Caki2 (cell line): ENCODE data around the gene LHPP. TPM values are rescaled to one million over a fixed set of nuclear protein-coding genes. Genes with fewer than 3 reads are reported as not detected.
"Not testable (repeated sequence)": the region's sequence is repeated elsewhere in the genome, so short reads cannot be mapped to it uniquely, and the experiment has no call there.

Experiments
- DNase-seq: peaks from one replicate; pipeline ENCODE4 v3.0.0-alpha.2; 2015; ENCODE audit warnings: low read depth
- in situ Hi-C: cut with HindIII; loops from 2 replicates; pipeline ENCODE4 v1.10.0; 2016; ENCODE audit warnings: low sequenced_read_pairs, low pct_unique_long_range_greater_than_20kb, mixed read lengths
- total RNA-seq: library from RNA; depleted of rRNA; stranded (reverse); fragments of >200 nt; shearing (Covaris generic); gene quantifications from 2 replicates; pipeline ENCODE4 v1.2.3, GENCODE V29; 2014; ENCODE audit warnings: low replicate concordance

LHPP gene
- total RNA-seq, 1 experiment from 2014 or later = 33.0 TPM

- in situ Hi-C loops = no loop called here
- DNase-seq = no peak
These were observed 108.2 kb downstream of the LHPP start for GRCh38 chr10:124569623-124570470.

DNA sequence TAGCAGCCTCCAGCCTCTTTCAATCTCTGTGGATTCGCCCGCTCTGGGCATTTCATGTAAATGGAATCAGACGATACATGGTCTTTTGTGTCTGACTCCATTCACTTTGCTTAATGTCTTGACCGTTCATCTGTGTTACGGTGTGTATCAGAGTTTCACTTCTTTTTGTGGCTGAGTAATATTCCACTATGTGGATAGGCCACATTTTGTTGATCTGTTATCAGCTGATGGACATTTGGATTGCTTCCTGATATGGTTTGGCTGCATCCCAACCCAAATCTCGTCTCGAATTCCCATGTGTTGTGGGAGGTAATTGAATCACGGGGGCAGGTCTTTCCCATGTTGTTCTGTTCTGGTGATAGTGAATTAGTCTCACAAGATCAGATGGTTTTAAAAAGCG lies 109.0 kb downstream of the LHPP start:
- in situ Hi-C loops = no loop called here
- no peak for DNase-seq

GRCh38 chr10:124572751-124573150 lies 111.1 kb downstream of the LHPP start:
- no peak for DNase-seq
- in situ Hi-C loops = no loop called here

DNA sequence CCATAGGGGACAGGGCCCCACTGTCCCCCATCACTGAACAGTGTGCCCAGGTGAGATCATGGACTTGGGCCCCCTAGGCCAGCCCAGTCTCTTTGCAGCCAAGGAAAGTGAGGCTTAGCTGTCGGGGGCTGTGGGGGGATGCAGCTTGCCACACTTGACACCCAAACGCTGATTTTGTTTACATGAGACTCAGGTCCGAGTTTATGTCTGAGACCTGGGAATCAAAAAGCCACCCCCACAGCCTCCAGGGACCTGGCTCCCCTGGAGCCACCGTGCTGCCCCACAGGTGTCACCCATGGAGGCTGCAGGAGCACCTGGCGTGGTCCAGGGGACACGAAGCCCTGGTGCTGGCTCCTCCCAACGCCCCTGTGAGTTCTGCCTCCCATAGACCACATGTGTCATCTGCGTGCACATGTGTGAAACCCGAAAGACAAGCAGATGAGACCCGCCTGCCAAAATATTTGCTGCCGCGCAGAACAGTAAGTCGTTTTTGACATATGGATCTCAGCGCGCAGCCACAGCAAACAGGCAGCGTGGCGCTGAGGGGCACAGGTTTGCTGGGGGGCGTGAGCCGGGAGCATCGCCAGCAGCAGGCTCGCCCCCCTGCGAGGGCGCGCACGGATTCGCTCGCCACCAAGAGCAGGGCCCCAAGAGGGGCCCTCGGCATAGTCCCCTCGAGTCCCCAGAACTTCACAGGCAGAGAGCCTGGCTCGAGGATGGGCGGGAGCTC lies 112.3 kb downstream of the LHPP start:
- no peak for DNase-seq
- in situ Hi-C loops = no loop called here

DNA sequence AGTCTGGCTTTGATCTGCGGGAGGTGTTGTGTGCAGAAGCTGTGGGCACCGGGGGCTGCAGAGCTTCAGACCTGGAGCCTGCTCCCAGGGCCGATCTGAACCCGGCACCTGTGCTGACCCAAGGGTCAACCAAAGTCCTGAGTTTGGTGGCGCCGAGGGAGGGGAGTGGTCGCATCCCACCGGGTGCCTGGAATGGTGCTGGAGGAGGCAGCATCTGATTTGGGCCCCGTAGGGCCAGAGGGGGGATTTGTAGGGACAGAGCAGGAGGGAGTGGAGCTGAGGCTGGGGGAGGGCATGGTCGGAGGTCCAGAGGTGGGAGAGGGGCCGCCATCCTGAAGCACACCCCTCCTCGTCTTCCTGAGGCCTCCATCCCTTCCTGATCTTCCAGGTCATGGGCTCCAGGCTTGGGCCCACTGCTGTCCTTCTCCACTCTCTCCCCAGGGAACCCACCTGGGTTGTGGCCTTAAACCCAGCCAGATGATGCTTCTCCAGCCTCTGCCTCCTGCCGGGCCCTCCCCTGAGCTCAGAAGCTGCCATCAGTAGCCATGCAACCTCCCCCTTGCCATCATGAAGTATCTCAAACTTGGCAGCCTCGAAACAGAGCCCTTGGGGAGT lies 112.9 kb downstream of the LHPP start:
- in situ Hi-C loops = no loop called here
- no peak for DNase-seq

GRCh38 chr10:124575107-124576035 lies 113.7 kb downstream of the LHPP start:
- DNase-seq = no peak

DNA sequence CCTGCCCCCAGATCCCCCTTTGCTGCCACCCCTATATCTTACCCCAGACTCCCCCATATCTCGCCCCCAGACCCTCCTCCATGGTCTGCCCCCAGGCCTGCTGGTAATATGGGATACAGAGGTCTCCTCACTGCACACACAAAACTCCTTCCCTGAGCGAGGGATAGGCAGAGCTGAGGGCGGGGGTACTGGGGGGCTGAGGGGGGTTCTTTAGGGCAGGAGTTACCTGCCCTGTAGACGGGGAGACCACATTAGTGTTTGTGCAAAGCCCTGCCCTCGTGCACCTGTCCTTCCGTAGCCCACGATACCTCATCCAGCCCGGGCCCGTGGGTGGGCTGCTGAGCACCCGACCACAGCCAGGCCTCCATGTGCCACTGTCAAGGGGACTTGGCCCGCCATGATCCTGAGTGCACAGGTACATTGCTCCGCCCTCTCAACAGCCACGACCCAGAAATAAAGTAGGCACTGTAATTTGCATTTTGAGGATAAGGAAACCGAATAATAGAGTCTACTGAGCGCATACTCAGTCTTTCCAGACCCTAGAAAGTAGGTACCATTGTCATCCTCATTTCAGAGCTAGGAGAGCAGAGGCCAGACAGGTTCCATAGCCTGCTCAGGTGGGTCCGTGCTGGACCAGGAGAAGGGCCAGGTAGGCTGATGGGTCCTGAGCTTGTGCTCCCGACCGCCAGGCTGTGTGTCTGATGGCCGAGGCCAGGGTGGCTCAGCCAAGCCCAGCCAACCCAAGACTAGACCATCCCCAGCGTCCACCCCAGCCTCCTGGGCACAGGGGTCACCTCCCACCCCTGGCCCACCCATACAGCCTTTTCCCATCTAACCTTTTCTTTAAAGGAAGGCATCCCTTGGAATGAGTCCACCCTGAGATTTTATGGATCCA lies 115.2 kb downstream of the LHPP start:
- in situ Hi-C loops = no loop called here
- no peak for DNase-seq

More at GRCh38 chr10:124575107-124576035, 113.7 kb downstream of the LHPP start:
- in situ Hi-C loops = no loop called here

- DNase-seq = no peak
- in situ Hi-C loops = no loop called here
These were observed 116.0 kb downstream of the LHPP start for GRCh38 chr10:124577651-124578050.

GRCh38 chr10:124578231-124579010 lies 116.8 kb downstream of the LHPP start:
- in situ Hi-C loops = no loop called here
- DNase-seq = no peak

GRCh38 chr10:124579011-124579399 lies 117.4 kb downstream of the LHPP start:
- in situ Hi-C loops = no loop called here
- no peak for DNase-seq

GRCh38 chr10:124586142-124586541 lies 124.5 kb downstream of the LHPP start:
- in situ Hi-C loops = no loop called here
- no peak for DNase-seq

DNA sequence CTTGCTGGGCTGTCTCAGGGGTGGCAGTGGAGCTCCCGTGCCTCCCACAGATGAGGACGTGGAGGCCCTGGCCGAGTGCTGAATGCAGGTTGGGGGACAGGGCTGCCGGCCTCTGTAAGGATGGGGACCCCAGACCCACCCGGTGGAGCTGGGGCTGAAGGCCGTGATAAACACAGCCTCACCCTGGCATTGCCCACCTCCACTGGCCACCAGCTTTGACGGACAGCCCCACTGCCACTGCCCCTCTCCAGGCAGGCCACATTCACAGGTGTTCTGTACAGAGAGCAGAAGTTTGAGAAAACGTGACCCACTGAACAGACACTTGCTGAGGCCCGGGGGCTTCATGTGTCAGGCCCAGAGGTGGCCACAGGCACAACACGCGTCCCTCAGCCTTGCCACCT lies 126.2 kb downstream of the LHPP start:
- DNase-seq = no peak
- in situ Hi-C loops = no loop called here

GRCh38 chr10:124588341-124588735 lies 126.7 kb downstream of the LHPP start:
- DNase-seq, in situ Hi-C loops: not testable (repeated sequence)

DNA sequence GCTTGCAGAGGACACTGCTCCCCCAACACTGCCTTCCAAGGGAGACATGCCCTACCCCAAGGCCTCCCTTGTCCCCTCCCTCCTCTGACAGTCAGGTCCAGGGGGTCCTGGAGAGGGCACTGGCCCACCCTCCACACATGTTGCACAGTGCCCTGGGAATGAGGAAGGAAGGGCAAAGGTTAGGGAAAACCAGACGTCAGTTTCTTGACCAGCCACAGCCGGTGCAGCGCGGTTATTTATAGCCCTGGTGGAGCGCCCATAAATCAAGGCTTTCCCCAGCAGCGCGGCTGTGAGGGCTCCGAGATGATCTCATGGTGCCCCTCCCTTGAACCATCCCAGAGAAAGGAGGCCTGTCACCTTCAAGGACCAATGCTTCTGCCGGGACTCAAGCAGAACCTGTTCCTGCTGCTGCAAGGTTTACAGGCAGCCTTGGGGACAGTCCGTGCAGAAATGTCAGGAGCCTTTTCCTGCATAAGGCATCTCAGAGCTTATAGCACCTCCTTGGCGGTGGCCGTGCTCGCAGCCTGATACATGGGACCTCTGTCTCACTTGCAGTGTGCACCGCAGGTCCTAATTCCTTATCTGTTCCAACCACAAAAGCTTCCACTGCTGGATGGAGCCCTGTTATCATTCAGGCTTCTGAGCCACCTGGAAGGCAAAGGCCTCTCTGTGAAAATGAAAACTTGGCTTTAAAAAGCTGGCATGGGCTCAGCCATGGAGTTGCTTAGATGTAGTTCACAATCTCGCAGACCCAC lies 127.3 kb downstream of the LHPP start:
- DNase-seq = no peak
- in situ Hi-C loops = no loop called here

- in situ Hi-C loops = no loop called here
- DNase-seq = no peak
These were observed 127.9 kb downstream of the LHPP start for GRCh38 chr10:124589491-124590041.
